Neural progenitor cell (in vitro differentiated cells): ENCODE measurements around the gene LUC7L3. TPM values are rescaled to one million over a fixed set of nuclear protein-coding genes. Genes with fewer than 3 reads are reported as not detected.

Experiments used
- DNase-seq: peaks from one replicate; pipeline ENCODE4 v3.0.0-alpha.2; 2016; ENCODE audit warnings: low spot score
- H2AFZ ChIP-seq: fragments of 200-600 bp; sonication (generic); replicated peaks from 2 replicates; pipeline ENCODE4 v1.6.1; 2016; ENCODE audit warnings: antibody characterized with exemption
- H3F3A ChIP-seq: fragments of 200-600 bp; sonication (generic); 2 replicates; pipeline ENCODE4 v1.6.1; 2016; ENCODE audit warnings: antibody characterized with exemption, low read depth
- H3K27ac ChIP-seq: fragments of 200-600 bp; sonication (generic); 2 replicates; pipeline ENCODE4 v1.5.1; 2016; ENCODE audit warnings: mild to moderate bottlenecking
- H3K27me3 ChIP-seq: fragments of 200-600 bp; sonication (generic); 2 replicates; pipeline ENCODE4 v1.6.1; 2016; ENCODE audit warnings: mild to moderate bottlenecking, moderate library complexity
- H3K36me3 ChIP-seq: fragments of 200-600 bp; sonication (generic); 2 replicates; pipeline ENCODE4 v1.5.1; 2016
- H3K4me1 ChIP-seq: fragments of 200-600 bp; sonication (generic); 2 replicates; pipeline ENCODE4 v1.6.1; 2016; ENCODE audit warnings: mixed run types
- H3K4me2 ChIP-seq: fragments of 200-600 bp; sonication (generic); 2 replicates; pipeline ENCODE4 v1.6.1; 2016
- H3K4me3 ChIP-seq: fragments of 200-600 bp; sonication (generic); 2 replicates; pipeline ENCODE4 v1.5.1; 2016
- H3K79me2 ChIP-seq: fragments of 200-600 bp; sonication (generic); 2 replicates; pipeline ENCODE4 v1.6.1; 2016; ENCODE audit warnings: low read depth
- H3K9ac ChIP-seq: fragments of 200-600 bp; sonication (generic); 2 replicates; pipeline ENCODE4 v1.6.1; 2016
- H3K9me3 ChIP-seq: fragments of 200-600 bp; sonication (generic); 2 replicates; pipeline ENCODE4 v1.5.1; 2016; ENCODE audit warnings: low read depth
- H4K20me1 ChIP-seq: fragments of 200-600 bp; sonication (generic); 2 replicates; pipeline ENCODE4 v1.6.1; 2016; ENCODE audit warnings: low read depth
- H3K27ac Mint-ChIP-seq: 3 replicates; pipeline ENCODE4 v1.8.0; 2021; ENCODE audit warnings: mixed read lengths
- H3K27me3 Mint-ChIP-seq: 2 replicates; pipeline ENCODE4 v1.8.0; 2022; ENCODE audit warnings: low read depth, mild to moderate bottlenecking, inconsistent platforms, moderate library complexity, mixed read lengths; ENCODE audit not compliant: insufficient read depth
- H3K36me3 Mint-ChIP-seq: 3 replicates; pipeline ENCODE4 v1.8.0; 2021; ENCODE audit warnings: mixed read lengths
- H3K4me1 Mint-ChIP-seq: 3 replicates; pipeline ENCODE4 v1.8.0; 2021; ENCODE audit warnings: mixed read lengths
- H3K4me3 Mint-ChIP-seq: 3 replicates; pipeline ENCODE4 v1.8.0; 2021; ENCODE audit warnings: mild to moderate bottlenecking, moderate library complexity, mixed read lengths
- H3K9me3 Mint-ChIP-seq: 3 replicates; pipeline ENCODE4 v1.8.0; 2020; ENCODE audit warnings: mixed read lengths
- CTCF ChIP-seq: fragments of 200-600 bp; sonication (generic); IDR thresholded peaks from 2 replicates; pipeline ENCODE4 v1.5.1; 2017; ENCODE audit warnings: antibody characterized with exemption, mild to moderate bottlenecking
- EZH2 ChIP-seq: fragments of 200-600 bp; sonication (generic); IDR thresholded peaks from 2 replicates; pipeline ENCODE4 v1.6.1; 2017; ENCODE audit warnings: antibody characterized with exemption, mild to moderate bottlenecking, moderate library complexity
- EZH2phosphoT487 ChIP-seq: fragments of 200-600 bp; sonication (generic); IDR thresholded peaks from 2 replicates; pipeline ENCODE4 v1.6.1; 2017; ENCODE audit warnings: antibody characterized with exemption
- total RNA-seq: library from RNA; depleted of rRNA; stranded (reverse); fragments of >200 nt; gene quantifications from 2 replicates; pipeline ENCODE4 v1.2.3, GENCODE V29; 2015; ENCODE audit warnings: low replicate concordance

Gene LUC7L3
- total RNA-seq, 1 donor from 2014 or later: 374 TPM

- Histone ChIP-seq H4K20me1 (no peaks in the 10 kb centered on the region), H3F3A (no peaks in the 10 kb centered on the region), H3K9ac (no peak overlapping the region), H2AFZ (no peak overlapping the region), H3K27ac (no peak overlapping the region), H3K4me2 (no peak overlapping the region), H3K9me3 (no peaks in the 10 kb centered on the region), H3K27me3 (no peaks in the 10 kb centered on the region), H3K36me3 (no peaks in the 10 kb centered on the region), H3K4me3 (no peak overlapping the region), H3K4me1 (peaks cover 18% of the 10 kb centered on the region), H3K79me2 (no peaks in the 10 kb centered on the region)
- H3K27me3 Mint-ChIP-seq: peaks cover 12% of the 10 kb centered on the region
- no peak for DNase-seq
- H3K9me3 Mint-ChIP-seq: no peaks in the 10 kb centered on the region
- no peaks in the 10 kb centered on the region for H3K36me3 Mint-ChIP-seq
- H3K27ac Mint-ChIP-seq: peak overlapping the region; percentile 60
- peaks cover 43% of the 10 kb centered on the region for H3K4me1 Mint-ChIP-seq
- H3K4me3 Mint-ChIP-seq: no peak overlapping the region
- TF ChIP-seq CTCF: no peak
- no peak for TF ChIP-seq EZH2phosphoT487
- TF ChIP-seq EZH2: no peak
Observed at GRCh38 chr17:50798424-50799288, 79.3 kb downstream of the LUC7L3 start.

GRCh38 chr17:50799582-50799981 is 80.2 kb downstream of the LUC7L3 start:
- peaks cover 12% of the 10 kb centered on the region for H3K27me3 Mint-ChIP-seq
- H3K4me3 ChIP-seq: no peak overlapping the region
- TF ChIP-seq EZH2: no peak
- no peak for TF ChIP-seq EZH2phosphoT487
- no peak for TF ChIP-seq CTCF
- no peak overlapping the region for H3K4me3 Mint-ChIP-seq
- no peak overlapping the region for H2AFZ ChIP-seq
- H4K20me1 ChIP-seq: no peaks in the 10 kb centered on the region
- no peaks in the 10 kb centered on the region for H3K9me3 Mint-ChIP-seq
- H3K79me2 ChIP-seq: no peaks in the 10 kb centered on the region
- no peaks in the 10 kb centered on the region for H3K36me3 ChIP-seq
- H3K4me2 ChIP-seq: no peak overlapping the region
- H3F3A ChIP-seq: no peaks in the 10 kb centered on the region
- peaks cover 21% of the 10 kb centered on the region for H3K4me1 ChIP-seq
- peak; percentile 65 for DNase-seq
- no peak overlapping the region for H3K27ac Mint-ChIP-seq
- H3K4me1 Mint-ChIP-seq: peaks cover 43% of the 10 kb centered on the region
- H3K27me3 ChIP-seq: no peaks in the 10 kb centered on the region
- no peak overlapping the region for H3K9ac ChIP-seq
- H3K36me3 Mint-ChIP-seq: no peaks in the 10 kb centered on the region
- no peaks in the 10 kb centered on the region for H3K9me3 ChIP-seq
- H3K27ac ChIP-seq: no peak overlapping the region

- Histone ChIP-seq H2AFZ (no peak overlapping the region), H3K9ac (no peak overlapping the region), H3K4me1 (peaks cover 21% of the 10 kb centered on the region), H3K79me2 (no peaks in the 10 kb centered on the region), H3K27ac (no peak overlapping the region), H3K9me3 (no peaks in the 10 kb centered on the region), H4K20me1 (no peaks in the 10 kb centered on the region), H3K36me3 (no peaks in the 10 kb centered on the region), H3K4me2 (no peak overlapping the region), H3F3A (no peaks in the 10 kb centered on the region), H3K27me3 (no peaks in the 10 kb centered on the region), H3K4me3 (no peak overlapping the region)
- Mint-ChIP-seq H3K4me1 (peaks cover 42% of the 10 kb centered on the region), H3K4me3 (no peak overlapping the region), H3K36me3 (no peaks in the 10 kb centered on the region), H3K9me3 (no peaks in the 10 kb centered on the region), H3K27me3 (peaks cover 12% of the 10 kb centered on the region), H3K27ac (no peak overlapping the region)
- no peak for DNase-seq
- TF ChIP-seq CTCF (no peak), EZH2phosphoT487 (no peak)
Observed at GRCh38 chr17:50800196-50800700, 80.8 kb downstream of the LUC7L3 start.
